ENCODE results near the gene VGLL4. TPM values are rescaled to one million over a fixed set of nuclear protein-coding genes. Genes with fewer than 3 reads are reported as not detected.

VGLL4 gene
- total RNA-seq, 4 donors from 2014 or later = 41.3 to 54.7 (median 49.5) TPM

- DNase-seq (ENCODE audit: low spot score) (no peak), ATAC-seq (ENCODE audit: low FRiP score) (no peak)
- no peak for TF ChIP-seq CTCF (IDR thresholded peaks at IDR 0.05)
Measured at GRCh38 chr3:11510356-11510755, 133.4 kb downstream of the VGLL4 start.

- no peak for ATAC-seq (ENCODE audit: low FRiP score)
- DNase-seq (ENCODE audit: low spot score) = no peak
- no peak for TF ChIP-seq CTCF (IDR thresholded peaks at IDR 0.05)
Measured at GRCh38 chr3:11510001-11510340, 133.7 kb downstream of the VGLL4 start.

- ATAC-seq (ENCODE audit: low FRiP score) (peak; percentile 74), DNase-seq (ENCODE audit: low spot score) (no peak)
- no peak for TF ChIP-seq CTCF (IDR thresholded peaks at IDR 0.05)
Measured at GRCh38 chr3:11509173-11510000, 134.3 kb downstream of the VGLL4 start.

GRCh38 chr3:11508346-11509172 lies 135.2 kb downstream of the VGLL4 start:
- TF ChIP-seq CTCF (IDR thresholded peaks at IDR 0.05) = no peak
- DNase-seq (ENCODE audit: low spot score) (no peak), ATAC-seq (ENCODE audit: low FRiP score) (no peak)

- DNase-seq (ENCODE audit: low spot score) (no peak), ATAC-seq (ENCODE audit: low FRiP score) (no peak)
- no peak for TF ChIP-seq CTCF (IDR thresholded peaks at IDR 0.05)
Measured at GRCh38 chr3:11507719-11508118, 136.0 kb downstream of the VGLL4 start.

Small RNA genes lying within 50 kb of the gene (small RNA-seq; reads per million reads assigned to genes)
- gene AC022001.1 = not detected

Other genes starting within 250 kb of the VGLL4 start
- 10 to 100 TPM in 1 of 4 donors, 1 to 10 TPM in 3; 5.2 to 17.2 (median 9.3) TPM for gene TAMM41, start 203.0 kb upstream of the VGLL4 start, total RNA-seq

Measured in omental fat pad (tissue), 4 donors.